GM19351 (cell line): ENCODE measurements around the gene MUC5B.

Source experiments
- ATAC-seq: cut with Tn5 transposase; IDR thresholded peaks from one replicate; pipeline ENCODE4 v1.9.1; 2021; ENCODE audit warnings: mild to moderate bottlenecking, moderate library complexity; ENCODE audit not compliant: unreplicated experiment

The MUC5B gene

DNA sequence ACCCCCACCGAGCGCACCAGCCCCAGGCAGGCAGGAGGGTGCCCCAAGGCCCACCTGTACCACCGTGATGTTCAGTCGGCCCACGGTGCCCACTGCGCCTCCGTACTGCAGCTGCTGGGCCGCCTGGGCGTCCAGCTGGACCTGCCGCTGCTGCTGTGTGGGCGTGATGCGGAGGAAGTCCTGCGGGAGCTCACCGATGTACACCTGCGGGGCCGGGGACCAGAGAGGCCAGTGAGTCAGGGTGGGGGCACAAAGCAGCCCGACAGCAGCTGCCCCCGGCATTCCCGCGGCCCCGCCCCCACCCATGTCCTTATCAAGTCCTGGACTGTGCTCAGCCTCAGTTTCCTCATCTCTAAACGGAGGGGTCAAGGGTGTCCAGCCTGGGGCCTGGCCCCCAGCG lies 72.7 kb downstream of the MUC5B start:
- no peak for ATAC-seq

DNA sequence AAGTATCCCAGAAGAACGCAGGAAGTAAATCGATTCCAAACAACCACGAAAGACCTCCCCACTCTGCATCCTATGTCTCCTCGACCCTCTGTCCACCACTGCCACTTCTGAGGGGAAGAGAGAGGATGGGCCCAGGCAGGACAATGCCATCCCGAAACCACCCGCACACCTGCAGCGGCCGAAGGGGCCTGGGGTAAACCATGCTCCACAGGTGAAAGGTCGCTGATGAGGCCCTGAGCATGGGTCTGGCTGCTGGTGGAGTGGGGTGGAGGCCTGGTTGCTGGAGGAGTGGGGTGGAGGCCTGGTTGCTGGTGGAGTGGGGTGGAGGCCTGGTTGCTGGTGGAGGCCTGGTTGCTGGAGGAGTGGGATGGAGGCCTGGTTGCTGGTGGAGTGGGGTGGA lies 73.4 kb downstream of the MUC5B start:
- ATAC-seq = no peak

DNA sequence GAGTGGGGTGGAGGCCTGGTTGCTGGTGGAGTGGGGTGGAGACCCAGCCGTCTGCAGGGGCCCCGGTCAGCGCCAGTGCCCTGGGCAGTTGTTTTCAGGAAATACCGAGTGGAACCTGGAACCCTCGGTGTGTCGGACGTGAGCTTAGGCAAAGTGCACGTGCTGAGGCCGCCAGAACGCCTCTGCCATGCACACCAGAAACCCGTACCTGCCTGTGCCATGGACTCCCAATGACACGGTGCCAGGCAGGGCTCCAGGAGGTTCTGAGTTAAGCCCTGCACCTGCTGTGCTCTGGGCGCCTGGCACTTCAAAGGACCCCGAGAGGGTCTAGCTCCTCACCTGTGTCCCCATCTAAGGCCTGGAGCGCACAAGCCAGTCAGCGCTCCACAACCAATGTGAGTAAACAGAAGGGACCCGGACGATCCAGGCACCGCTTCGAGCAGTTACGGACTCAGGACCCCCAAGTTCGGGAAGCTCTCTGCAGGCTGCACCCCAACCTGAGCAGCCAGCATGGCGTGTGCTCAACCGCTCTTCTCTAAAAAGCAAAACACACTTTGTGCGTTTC lies 74.2 kb downstream of the MUC5B start:
- no peak for ATAC-seq

DNA sequence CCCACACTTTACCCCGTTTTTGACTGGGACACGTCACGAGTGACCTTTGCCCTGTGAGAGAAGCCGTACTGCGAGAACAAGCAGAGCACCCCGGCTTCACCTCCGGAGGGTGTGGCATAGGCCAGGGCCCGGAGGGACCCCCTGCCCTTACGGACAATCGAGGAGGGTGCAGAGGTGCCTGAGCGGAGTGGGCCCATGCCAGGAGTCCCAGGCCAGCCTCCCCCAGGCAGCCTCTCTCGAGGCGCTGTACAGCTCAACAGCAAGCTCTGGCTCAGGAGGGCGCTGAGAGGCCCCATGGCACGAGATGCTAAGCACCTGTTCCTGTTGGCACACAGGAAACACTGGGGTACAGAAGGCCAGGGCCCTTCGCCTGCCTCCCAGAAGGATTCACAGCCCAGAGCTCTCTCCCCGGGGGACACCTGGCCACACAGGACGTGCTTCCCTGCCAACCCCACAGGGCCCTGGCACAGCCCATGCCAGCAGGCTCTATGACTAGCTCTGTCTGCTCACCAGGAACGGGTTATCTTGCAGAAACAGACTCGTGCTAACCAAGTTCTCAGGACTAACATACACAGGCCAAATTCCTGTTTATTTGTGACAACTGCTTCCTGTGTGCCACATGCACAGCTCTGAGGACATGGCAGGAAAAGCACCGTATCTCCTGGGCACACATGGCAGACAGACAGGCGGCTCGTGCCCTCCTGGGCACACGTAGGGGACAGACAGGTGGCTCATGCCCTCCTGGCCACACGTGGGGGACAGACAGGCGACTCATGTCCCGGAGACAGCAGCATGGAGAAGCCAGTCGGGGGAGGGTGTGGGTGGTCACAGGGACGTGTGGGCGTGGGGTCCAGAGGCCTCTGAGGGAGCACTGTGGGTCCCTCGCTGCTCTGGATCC lies 75.0 kb downstream of the MUC5B start:
- ATAC-seq = no peak

DNA sequence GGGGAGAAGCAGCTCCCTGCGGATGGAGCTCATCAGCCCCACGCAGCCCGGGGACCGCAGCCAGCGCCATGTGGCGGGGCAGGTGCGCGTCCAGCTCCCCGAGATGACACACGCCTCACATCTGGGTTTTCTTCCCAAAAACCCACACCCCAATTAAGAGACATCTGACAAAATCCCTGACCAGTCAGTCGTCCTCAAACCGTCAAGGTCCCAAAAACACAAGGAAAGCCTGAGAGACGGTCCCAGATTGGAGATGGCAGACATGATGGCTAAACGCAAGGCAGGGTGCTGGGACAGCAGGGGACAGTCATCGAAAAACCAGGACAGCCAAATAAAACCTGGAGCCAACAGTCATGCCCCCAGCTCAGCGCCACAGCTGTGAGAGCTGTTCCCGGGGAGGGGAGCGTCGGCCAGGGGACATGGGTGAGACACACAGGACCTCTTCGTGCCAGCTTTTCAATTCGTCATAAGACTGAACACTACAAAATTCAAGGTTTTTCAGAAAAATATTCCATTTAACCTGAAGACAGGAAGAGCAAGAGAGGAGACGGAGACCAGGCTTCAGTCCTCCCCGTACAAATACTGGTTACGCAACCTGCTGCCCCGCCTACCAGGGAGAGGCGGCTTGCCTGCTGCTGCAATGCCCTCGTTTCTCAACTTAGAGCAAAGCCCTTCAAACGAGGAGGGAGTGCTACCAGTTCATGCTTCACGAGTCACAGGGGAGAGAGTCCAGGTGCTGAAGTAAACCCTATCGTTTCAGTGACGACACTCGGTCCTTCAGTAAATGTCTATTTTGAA lies 76.0 kb downstream of the MUC5B start:
- ATAC-seq = no peak

DNA sequence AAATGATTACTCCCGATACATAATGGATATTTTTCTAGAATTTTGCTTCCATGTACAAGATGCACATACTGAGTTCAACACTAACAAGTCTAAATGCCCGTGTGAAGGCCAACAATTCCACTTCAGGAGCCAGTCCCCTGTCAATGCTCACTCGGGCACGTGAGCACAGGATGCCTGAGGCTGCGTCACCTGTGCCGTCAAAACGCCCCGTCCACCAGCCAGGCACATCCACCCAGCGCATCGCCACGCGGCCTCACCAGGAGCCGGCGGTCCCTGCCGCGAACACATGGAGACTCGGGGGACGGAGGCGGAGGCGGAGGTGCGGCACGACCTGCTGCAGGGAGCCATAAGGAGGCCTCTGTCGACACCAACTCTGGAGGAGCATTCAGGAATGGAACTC lies 76.8 kb downstream of the MUC5B start:
- ATAC-seq = no peak

DNA sequence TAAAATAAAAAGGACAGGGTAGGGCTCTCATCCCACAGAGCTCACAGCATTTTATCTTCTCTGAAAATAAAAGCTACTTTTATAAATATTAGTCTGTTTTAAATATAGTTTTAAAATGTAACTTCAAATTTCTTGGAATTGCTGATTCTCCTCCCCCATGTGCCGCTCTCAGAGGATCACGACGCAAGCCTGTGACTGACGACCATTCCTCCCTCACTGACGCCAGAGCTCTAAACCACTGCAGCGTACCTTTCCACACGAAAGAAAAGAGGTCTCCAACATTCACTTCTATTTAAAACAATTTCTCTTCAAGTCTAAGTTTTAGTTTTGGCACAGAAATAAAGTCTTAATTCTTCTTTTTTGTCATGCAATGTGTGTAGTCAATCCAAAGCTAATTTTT lies 77.3 kb downstream of the MUC5B start:
- no peak for ATAC-seq

DNA sequence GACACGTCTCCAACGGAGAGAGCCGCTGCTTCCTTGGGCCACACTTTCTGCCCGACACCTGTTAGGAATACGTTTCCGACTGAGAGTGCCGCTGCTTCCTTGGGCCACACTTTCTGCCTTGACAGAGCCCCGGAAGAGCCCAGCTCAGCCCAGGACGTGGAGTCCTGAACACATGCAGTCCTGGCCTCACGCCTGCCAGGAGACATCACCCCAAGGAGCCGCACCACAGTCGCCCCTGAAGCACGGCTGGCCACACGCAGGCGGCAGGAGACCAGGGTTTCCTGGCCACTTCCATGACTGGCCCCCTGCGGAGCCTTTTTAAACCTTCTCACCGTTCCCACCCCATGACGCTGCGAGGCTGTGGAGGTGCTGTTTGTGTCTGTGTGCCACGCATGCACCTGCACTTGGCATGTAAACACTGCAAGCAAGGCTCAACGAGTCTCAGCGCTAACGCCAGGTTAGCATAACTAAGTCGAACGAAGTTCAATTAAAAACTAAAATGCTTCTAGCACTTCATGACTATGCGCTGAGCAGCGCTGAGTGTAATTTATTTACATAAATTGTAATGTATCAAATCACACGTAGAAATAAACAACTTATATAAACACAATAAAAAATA lies 77.8 kb downstream of the MUC5B start:
- no peak for ATAC-seq

DNA sequence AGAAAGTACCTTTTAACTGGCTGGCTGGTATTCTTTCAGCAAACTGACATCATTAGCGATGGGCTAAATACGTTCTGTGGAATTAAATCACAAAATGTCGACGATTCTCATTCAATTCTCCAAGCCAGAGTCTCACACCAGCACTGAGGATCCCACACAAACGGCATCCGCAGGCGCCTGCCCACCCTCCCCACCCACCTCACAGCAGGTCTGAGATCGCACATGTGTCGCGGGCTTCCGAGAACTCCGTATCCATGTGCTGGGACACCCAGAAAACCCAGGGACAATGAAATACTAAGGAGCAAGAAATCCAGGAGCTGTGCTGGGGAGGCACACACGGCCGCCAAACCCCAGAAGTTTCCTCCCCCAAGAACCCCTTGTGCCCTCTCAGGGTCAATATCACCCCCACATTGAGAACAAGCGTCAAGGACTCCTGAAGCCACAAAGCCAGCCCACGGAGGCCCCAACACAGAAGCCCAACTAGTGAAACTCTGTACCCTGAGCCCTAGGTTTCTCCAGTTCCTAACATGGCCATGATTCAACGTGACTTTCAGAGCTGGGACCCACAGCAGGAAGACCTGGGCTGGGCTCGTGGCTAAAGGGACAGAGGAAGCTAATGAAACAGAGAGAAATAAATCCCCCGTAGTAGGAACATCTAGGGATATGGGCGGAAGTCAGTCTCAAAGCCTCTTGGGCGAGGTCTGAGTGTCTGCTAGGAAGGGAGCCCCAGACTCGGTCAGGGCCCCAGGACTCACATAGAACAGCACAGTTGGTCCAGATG lies 78.5 kb downstream of the MUC5B start:
- ATAC-seq = no peak

DNA sequence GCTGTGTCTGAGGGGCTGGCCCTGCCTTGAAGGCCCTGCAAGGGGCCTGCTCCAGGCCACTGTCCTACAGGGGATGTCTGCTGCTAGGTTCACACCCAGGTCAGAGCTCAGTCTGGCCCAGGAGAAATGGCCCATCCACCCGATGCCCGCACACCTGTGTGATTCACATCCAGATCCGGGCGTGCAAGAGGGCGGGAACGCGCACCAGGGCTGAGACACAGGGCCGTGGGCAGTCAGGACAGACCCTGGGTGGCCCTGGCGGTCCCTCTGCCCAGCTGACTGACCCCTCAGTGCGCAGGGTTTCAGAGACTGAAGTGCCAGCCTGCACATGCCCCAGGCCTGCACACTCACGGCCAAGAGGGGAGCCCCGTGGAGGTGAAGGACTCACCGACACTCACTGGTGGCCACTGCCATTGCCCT lies 79.2 kb downstream of the MUC5B start:
- no peak for ATAC-seq

DNA sequence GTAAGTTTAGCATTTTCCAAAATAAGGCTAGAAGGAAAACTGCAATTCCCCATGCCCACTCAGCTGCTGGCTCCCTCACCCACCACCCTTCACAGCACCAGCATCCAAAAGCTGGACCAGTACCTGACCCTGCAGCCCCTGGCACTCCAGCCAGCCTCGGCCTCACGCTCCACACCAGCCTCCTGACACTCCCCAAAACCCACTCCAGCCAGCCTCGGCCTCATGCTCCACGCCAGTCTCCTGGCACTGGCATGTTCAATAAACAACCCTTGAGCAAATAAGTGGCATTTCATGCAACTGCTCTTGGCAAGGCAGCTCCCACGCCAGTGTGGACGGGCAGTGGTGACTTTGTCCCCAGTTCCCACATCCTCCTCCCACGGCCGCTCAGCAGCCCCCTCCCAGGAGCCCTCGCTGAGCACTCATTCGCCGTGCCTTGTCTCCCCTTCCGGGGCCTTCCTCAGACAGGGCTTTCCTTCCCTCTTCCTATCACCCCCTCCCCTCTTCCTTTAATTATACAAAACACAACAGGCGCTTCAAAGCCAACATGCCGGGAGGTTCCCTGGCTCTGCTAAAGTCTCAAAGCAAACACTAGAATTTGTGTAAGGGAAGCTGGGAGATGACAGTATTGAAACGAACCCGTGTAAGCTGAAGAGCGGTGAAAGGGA lies 79.7 kb downstream of the MUC5B start:
- no peak for ATAC-seq

DNA sequence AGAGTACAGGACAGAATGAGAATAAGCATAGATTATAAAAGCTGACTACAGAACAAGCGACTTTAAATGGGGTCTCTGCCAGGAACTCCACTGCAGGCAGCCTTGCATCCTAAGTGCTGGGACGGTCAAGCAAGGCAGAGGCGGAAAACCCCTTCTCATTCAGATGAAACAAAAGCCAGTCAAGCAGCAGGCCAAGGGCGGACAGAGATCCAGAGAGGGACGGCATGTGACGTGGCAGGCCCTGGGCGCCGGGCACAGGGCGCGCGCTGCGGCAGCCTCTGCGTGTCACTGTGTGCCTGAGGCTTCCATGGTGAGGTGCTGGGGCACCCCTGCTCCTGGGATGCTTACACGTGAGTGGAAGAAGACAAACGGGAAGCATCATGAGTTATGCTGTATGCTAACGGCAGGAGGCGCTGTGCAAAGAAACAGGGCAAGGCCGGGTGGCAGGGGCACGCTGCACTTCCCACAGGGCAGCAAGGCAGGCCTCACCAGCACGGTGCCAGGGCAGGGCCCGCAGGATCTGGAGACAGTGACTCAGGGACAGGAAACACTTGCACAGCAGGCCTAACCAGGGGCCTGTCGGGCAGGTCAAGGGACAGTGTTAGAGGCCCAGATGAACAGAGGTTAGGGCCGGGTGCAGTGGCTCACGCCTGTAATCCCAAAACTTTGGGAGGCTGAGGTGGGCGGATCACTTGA lies 80.4 kb downstream of the MUC5B start:
- ATAC-seq = no peak

DNA sequence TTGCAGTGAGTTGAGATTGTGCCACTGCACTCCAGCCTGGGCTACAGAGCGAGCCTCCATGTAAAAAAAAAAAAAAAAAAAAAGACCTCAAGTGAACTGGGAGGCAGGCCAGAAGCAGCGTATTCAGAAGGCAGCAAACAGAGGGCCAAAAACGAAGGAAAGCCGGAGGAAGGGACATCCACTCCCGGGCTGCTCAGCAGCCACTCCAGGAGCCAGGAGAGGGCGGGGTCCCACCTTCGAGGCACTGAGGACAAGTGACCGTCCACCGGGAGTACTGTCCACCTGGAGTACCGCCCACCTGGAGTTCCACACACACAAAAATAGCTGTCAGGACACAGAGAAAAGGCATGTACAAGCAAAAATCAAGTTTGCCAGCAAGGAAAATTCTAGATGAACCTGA lies 81.1 kb downstream of the MUC5B start:
- no peak for ATAC-seq

DNA sequence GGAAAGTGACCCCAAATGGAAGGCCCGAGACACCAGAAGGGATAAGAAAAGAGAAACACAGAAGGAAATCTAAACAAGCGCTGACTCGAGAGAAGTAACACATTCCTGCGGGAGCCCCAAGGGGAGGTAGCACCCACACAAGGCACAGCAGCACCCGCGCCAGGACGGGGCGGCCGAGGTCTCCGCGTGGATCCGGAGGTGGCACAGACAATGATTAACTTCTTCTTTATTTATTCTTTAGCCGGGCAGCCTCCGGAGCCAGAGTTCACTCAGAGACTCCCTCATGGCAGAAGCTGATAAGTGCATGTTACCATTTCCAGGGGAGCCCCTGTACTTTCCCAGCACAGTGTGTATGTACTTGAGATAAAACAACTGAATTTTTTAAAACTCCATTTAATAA lies 81.5 kb downstream of the MUC5B start:
- ATAC-seq = no peak

DNA sequence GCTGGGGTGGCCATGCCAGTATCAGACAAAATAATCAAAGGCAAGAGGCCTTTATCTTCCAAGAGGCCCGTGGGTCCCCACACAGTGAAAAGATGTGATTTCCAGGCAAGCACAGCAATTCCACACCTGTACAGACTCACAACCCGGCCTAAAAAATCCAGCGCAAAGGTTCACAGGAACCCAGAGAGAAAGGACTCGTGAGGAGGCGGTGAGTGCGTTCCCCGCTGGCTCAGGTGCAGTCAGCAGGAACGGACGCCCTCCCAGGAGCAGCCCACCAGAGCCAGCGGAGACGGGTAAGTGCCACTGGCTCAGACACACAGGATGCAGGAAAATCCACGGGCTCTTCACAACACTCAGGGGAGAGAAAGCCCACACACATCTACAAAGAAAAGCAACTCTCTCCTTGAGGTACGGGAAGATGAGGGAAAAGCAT lies 82.2 kb downstream of the MUC5B start:
- ATAC-seq = no peak

DNA sequence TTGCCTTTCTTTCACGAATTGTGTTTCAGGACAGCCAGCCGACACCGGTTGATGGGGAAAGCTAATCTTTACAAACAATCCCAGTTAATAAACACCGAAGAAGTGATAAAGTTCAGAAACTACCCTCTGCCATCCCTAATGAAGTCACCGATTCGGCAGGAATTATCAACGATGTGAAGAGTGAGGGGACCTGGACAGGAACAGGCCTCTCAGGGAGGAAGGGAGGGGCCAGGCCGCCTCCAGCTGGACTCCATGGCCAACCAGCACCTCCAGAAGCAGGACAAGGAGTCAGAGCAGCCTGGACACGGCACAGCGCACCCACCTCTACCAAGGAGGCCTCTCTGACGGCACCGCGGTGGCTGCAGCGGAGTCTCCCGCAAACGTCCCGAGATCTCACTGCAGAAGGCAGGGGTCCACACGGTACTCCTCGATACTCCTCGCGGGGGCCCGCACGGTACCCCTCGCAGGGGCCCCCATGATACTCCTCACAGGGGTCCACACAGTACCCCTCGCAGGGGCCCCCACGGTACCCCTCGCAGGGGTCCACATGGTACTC lies 82.7 kb downstream of the MUC5B start:
- ATAC-seq = no peak

DNA sequence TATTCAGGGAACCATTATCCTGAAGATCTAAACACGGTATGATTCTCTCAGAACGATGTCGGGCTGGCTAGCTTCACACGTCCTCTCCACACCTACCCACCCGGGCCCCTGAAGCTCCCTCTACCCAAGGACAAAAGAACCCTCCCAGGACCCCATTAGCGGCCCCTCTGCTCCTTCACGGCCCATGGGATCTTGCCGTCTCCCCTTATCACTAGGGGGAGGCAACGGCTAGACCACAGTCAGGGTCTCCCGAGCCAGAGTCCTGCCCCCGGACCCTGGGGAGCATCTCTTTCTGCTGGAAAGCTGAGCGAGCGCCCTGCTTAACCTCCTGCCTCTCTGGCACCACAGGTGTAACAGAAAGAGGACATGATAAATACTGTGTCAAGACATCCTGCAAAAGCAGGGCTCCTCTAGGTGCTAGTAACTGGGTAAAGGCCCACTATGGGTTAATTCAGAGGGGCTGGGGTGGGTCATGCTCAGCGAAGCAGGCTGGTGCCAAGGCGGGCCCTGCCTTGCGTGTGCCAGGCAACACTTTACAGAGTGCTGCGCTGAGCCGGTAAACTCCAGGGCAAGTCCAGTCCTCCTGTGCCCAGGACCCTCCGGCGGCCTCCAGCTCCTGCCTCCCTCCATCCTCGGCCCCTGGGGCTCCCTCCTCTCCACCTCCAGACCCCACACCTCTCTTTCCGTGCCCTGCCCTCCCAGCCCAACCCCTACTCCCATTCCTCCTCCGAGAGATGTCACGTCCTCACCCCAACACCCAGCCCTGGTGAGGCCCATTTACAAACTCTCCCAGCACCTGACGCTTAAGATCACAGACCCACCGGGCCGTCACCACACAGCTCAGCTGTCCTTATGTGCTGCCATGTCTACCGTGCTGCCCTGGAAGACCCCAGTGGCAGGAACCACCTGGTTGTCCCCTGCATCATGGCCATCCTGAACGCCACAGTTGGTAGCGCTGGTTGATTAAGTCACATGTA lies 83.6 kb downstream of the MUC5B start:
- no peak for ATAC-seq
